RWPE2 (cell line): Measurements from ENCODE around the gene UGT1A3.
A peak's percentile ranks its signal among the peaks of the same experiment; 100 is the strongest.

ENCODE experiments used
- ATAC-seq: fragments of 200-7000 bp; cut with Tn5 transposase; 3 replicates; pipeline ENCODE4 v1.9.1; 2021; ENCODE audit warnings: low read depth
- DNase-seq: peaks from one replicate; pipeline ENCODE4 v3.0.0-alpha.2; 2020; ENCODE audit warnings: low spot score
- H3K27ac ChIP-seq: fragments of 450-650 bp; 2 replicates; pipeline ENCODE4 v1.5.1; 2017; ENCODE audit warnings: mild to moderate bottlenecking; ENCODE audit not compliant: poor library complexity, severe bottlenecking
- H3K27me3 ChIP-seq: fragments of 250-450 bp; sonication (Bioruptor Pico); 2 replicates; pipeline ENCODE4 v1.5.1; 2021; ENCODE audit warnings: mild to moderate bottlenecking, moderate library complexity; ENCODE audit not compliant: insufficient read depth, poor library complexity, severe bottlenecking
- H3K36me3 ChIP-seq: fragments of 250-450 bp; sonication (Bioruptor Pico); 2 replicates; pipeline ENCODE4 v1.5.1; 2020; ENCODE audit warnings: low read depth, mild to moderate bottlenecking, moderate library complexity
- H3K4me1 ChIP-seq: fragments of 250-450 bp; sonication (Bioruptor Pico); 2 replicates; pipeline ENCODE4 v1.5.1; 2021; ENCODE audit warnings: mild to moderate bottlenecking, moderate library complexity; ENCODE audit not compliant: insufficient read depth, poor library complexity, severe bottlenecking
- H3K4me3 ChIP-seq: fragments of 250-450 bp; sonication (Bioruptor Pico); 2 replicates; pipeline ENCODE4 v1.5.1; 2021; ENCODE audit warnings: mild to moderate bottlenecking, moderate library complexity; ENCODE audit not compliant: severe bottlenecking
- H3K9me3 ChIP-seq: fragments of 250-450 bp; sonication (Bioruptor Pico); 2 replicates; pipeline ENCODE4 v1.5.1; 2021; ENCODE audit warnings: mild to moderate bottlenecking, moderate library complexity; ENCODE audit not compliant: severe bottlenecking
- TF ChIP-seq, protein P1 (sequence below): fragments of 450-650 bp; IDR thresholded peaks from one replicate; pipeline ENCODE4 v1.5.1; 2017; ENCODE audit warnings: mild to moderate bottlenecking, moderate library complexity; ENCODE audit not compliant: poor library complexity, severe bottlenecking

The UGT1A3 gene

GRCh38 chr2:233772583-233772982 lies 43.7 kb downstream of the UGT1A3 start:
- DNase-seq, result no peak

GRCh38 chr2:233773854-233774253 lies 45.0 kb downstream of the UGT1A3 start:
- no peak overlapping the region for H3K4me3 ChIP-seq
- no peaks in the 10 kb centered on the region for H3K9me3 ChIP-seq
- TF ChIP-seq, protein P1, sequence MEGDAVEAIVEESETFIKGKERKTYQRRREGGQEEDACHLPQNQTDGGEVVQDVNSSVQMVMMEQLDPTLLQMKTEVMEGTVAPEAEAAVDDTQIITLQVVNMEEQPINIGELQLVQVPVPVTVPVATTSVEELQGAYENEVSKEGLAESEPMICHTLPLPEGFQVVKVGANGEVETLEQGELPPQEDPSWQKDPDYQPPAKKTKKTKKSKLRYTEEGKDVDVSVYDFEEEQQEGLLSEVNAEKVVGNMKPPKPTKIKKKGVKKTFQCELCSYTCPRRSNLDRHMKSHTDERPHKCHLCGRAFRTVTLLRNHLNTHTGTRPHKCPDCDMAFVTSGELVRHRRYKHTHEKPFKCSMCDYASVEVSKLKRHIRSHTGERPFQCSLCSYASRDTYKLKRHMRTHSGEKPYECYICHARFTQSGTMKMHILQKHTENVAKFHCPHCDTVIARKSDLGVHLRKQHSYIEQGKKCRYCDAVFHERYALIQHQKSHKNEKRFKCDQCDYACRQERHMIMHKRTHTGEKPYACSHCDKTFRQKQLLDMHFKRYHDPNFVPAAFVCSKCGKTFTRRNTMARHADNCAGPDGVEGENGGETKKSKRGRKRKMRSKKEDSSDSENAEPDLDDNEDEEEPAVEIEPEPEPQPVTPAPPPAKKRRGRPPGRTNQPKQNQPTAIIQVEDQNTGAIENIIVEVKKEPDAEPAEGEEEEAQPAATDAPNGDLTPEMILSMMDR, result no peak
- DNase-seq (no peak), ATAC-seq (no peak)
- H3K27ac ChIP-seq, result no peak overlapping the region
- H3K27me3 ChIP-seq, result no peaks in the 10 kb centered on the region
- no peaks in the 10 kb centered on the region for H3K4me1 ChIP-seq
- H3K36me3 ChIP-seq, result no peaks in the 10 kb centered on the region

More at GRCh38 chr2:233772583-233772982, 43.7 kb downstream of the UGT1A3 start:
- TF ChIP-seq, protein P1, result peak; percentile 17
- Histone ChIP-seq H3K27ac (no peak overlapping the region), H3K4me3 (no peak overlapping the region), H3K36me3 (no peaks in the 10 kb centered on the region), H3K9me3 (no peaks in the 10 kb centered on the region), H3K27me3 (no peaks in the 10 kb centered on the region), H3K4me1 (no peaks in the 10 kb centered on the region)
- no peak for ATAC-seq

- H3K36me3 ChIP-seq, result no peaks in the 10 kb centered on the region
- ATAC-seq (no peak), DNase-seq (no peak)
- H3K27ac ChIP-seq, result no peak overlapping the region
- no peaks in the 10 kb centered on the region for H3K9me3 ChIP-seq
- no peaks in the 10 kb centered on the region for H3K4me1 ChIP-seq
- H3K27me3 ChIP-seq, result no peaks in the 10 kb centered on the region
- TF ChIP-seq, protein P1, result no peak
- no peak overlapping the region for H3K4me3 ChIP-seq
These were observed 46.6 kb downstream of the UGT1A3 start for GRCh38 chr2:233775414-233775813.

DNA sequence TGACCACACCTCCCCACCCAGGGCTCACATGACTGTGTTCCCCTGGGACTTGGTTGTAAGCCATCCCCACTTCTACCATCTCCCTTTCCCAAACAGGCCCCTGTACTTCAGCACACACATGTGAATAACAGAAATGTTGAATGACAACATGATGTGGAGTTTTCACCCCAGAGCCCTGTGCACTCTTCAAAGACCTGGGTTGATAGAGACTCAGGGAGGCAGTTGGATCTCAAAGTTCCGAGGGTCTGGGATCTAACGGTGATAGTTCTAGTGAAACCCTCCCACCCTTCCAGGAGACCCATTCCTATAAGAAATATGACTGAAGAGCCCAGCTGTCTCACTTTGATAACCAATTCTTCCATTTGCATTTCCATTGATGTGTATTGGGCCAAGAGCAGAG lies 49.2 kb downstream of the UGT1A3 start, which contains the start of gene MROH2A:
TSS of gene MROH2A (plus strand) at position 301 of the 400 bp plus-strand sequence. CDS start 1,029 bp downstream, outside the sequence.
- no peak within 1 kb of the TSS for H3K4me3 ChIP-seq
- TF ChIP-seq, protein P1, result no peak
- no peaks in the 10 kb centered on the region for H3K9me3 ChIP-seq
- ATAC-seq (no peak), DNase-seq (no peak)
- no peaks in the 10 kb centered on the region for H3K27me3 ChIP-seq
- H3K36me3 ChIP-seq, result no peaks in the 10 kb centered on the region
- H3K27ac ChIP-seq, result no peak within 1 kb of the TSS
- H3K4me1 ChIP-seq, result no peaks in the 10 kb centered on the region

- H3K36me3 ChIP-seq, result no peaks in the 10 kb centered on the region
- DNase-seq (no peak), ATAC-seq (no peak)
- no peaks in the 10 kb centered on the region for H3K27me3 ChIP-seq
- TF ChIP-seq, protein P1, result no peak
- no peaks in the 10 kb centered on the region for H3K4me1 ChIP-seq
- no peak overlapping the region for H3K4me3 ChIP-seq
- no peaks in the 10 kb centered on the region for H3K9me3 ChIP-seq
- H3K27ac ChIP-seq, result no peak overlapping the region
These were observed 50.9 kb downstream of the UGT1A3 start for GRCh38 chr2:233779722-233780121.
